ENCODE data around the gene NGDN. TPM values are rescaled to one million over a fixed set of nuclear protein-coding genes. Genes with fewer than 3 reads are reported as not detected.
"Not testable (repeated sequence)": the region's sequence is repeated elsewhere in the genome, so short reads cannot be mapped to it uniquely, and the experiment has no call there.

The NGDN gene, protein sequence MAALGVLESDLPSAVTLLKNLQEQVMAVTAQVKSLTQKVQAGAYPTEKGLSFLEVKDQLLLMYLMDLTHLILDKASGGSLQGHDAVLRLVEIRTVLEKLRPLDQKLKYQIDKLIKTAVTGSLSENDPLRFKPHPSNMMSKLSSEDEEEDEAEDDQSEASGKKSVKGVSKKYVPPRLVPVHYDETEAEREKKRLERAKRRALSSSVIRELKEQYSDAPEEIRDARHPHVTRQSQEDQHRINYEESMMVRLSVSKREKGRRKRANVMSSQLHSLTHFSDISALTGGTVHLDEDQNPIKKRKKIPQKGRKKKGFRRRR
- 77.3 and 94.1 TPM in 2 replicates for polyA plus RNA-seq (2014; cell fraction: cytosol; rRNA removed)
- 101 and 134 TPM in 2 replicates for polyA plus RNA-seq (2014; cell fraction: nucleus; rRNA removed)

DNA sequence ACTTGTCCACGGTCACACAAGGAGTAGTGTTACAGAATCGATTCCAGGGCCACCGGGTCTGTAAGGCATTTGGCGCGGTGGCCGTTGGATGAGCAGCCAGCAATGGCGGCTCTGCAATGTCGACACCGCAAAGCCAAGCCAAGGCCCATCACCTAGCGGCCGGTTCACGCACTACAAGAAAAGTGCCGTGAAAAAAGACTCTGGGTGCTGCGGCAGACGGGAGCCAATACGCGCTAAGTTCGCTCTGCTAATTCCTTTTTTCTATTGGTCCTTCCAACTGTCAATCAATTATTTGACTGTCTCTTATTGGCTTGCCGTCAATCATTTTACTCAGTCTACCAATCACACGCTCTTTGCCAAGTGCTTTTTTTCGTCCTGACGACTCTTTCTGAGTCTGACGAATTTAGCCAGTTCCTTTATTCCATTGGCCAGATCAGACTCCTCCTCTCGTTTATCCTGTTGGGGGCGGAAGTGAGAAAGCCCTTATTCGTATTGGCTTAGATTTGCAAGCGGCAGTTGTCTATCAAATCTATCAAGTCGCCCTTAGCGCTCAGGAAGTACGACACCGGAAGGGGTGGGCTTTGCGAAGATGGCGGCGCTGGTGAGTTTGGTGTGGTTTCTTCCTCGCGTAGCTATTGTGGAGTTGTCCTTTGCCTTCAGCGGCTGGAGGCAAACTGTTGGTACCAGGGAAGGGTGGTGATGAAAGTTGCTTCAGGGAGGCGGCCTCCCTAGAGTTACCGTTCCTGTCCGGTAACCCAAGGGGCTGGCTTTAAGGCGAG lies at the start of gene NGDN:
Gene NGDN (plus strand): TSS at position 577 of the 779 bp plus-strand sequence. CDS start 13 bp downstream, at position 590.
- DNase-seq (ENCODE audit: low spot score): peak; percentile 100

DNA sequence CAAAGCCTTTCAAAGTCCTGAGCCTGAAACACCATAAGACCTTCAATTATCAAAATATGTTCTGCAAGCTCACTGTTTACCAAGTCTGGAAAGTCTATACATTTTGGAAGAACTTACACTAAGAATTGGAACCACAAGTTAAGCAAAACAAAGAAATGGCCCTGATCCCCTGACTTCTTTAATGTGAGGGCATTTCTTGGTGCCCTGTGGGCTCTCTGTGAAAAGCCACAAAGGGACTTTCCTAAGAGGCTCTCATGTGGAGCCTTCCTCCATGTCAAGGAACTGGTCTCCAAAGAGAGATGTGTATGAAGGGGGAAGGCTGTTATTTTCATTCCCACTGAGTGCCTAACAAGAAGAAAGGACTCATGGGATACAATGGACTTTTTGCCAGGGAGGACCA lies 47.9 kb upstream of the NGDN start:
- DNase-seq (ENCODE audit: low spot score): no peak

DNA sequence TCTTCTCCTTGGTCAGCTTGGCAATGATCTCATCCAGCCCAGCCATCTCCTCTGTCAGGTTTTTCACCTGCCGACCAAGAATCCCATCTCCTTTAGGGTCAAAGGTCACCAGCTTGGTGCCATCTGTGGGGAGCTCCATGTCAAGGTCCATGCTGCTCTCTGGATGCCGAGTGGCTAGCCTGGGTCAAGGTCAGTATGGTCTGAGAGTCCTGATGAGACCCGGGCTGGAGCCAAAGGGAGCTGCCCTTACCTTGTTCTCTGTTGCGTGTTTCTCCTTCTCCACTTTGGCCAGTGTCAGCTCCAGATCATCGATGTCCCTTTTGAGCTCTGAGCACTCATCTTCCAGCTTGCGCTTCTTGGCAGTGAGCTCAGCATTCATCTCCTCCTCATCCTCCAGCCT lies 45.8 kb upstream of the NGDN start:
- DNase-seq (ENCODE audit: low spot score): no peak

DNA sequence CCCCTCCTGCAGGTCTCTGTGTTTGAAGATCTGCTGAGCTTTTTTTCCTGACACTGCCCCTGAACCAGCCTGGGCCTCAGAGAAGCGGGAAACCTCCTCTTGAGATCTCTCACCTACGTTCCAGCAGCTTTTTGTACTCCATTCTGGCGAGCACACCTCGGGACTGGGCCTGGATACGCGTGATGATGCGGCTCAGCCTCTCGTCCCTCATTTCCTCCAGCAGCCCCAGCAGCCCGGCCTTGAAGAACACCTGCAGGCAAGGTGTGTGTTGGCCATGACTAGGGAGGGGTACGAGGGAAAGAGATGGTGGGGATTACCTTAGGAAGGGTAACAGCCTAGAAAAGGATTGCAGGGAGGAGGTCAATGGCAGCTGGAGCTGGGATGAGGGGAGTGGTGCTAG lies 44.3 kb upstream of the NGDN start:
- no peak for DNase-seq (ENCODE audit: low spot score)

DNA sequence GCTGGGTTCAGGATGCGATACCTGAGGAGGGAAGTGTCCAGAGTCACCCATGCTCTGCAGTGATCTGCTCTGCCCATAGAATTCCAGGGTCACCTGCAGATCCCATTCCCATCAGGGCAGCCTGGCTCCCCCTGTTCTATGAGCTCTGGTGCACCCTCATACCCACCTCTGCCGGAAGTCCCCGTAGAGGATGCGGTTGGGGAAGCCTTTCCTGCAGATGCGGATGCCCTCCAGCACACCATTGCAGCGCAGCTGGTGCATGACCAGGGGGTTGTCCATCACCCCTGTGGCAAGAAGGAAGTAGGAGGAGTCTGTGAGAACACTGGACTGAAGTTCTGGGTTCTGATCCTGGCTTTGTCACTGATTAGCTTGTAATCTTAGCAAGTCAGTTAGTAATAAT lies 43.7 kb upstream of the NGDN start:
- DNase-seq (ENCODE audit: low spot score): not testable (repeated sequence)

DNA sequence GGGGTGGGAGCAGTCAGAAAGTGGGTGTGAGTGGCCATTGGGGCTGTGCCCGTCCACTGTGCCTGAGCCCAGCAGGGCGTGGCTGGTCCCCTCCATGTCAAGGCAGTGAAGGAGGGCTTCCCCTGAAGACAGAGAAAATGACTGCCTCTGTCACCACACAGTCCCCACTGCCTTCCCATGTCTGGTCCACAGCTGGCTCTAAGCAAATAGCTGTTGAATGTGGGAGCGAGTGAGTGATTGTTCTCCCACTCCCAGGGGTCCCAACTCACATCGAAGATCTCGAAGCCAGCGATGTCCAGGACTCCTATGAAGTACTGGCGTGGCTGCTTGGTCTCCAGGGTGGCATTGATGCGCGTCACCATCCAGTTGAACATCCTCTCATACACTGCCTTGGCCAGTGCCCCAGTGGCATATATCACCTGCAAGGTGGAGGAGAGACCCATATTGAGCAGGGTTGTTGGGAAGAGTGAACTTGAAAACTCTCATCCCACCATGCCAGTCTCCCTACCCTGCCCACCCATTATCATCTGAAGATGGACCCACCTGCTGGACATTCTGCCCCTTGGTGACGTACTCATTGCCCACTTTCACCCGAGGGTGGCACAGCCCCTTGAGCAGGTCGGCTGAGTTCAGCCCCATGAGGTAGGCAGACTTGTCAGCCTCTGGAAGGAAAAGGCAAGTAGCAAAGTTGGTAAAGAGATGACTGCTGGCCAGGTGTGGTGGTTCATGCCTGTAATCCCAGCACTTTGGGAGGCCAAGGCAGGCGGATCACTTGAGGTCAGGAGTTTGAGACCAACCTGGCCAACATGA lies 40.6 kb upstream of the NGDN start:
- no peak for DNase-seq (ENCODE audit: low spot score)

DNA sequence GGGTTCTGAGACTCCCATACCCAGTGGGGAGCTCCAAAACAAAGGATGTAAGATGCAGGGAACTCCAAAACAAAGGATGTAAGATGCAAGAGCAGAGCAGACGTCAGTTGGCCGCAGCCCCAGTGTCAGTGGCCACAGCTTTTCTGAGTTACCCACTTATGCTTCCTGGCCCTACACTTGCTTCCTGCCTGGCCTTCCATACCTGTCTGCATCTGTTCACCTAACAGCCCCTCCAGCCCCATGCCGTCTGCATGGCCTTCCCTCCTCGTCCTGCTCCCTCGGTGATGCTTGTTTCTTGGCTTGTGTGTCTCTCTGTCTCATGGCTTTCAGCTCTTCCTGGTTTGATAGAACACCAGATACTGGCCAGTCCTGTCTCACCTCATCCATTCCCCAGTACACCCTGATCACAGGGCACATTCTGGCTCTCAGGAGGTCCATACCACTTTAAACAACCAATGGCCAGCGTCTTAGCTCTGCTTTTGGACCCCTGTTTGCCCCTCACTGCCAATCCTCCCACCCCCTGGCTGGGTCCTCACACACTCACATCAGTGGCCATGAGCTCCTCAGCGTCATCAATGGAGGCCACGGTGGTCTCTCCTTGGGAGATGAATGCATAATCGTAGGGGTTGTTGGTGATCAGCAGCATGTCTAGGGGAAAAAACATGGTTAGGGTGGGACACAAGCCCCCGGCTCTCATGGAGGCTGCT lies 39.3 kb upstream of the NGDN start:
- DNase-seq (ENCODE audit: low spot score): no peak

DNA sequence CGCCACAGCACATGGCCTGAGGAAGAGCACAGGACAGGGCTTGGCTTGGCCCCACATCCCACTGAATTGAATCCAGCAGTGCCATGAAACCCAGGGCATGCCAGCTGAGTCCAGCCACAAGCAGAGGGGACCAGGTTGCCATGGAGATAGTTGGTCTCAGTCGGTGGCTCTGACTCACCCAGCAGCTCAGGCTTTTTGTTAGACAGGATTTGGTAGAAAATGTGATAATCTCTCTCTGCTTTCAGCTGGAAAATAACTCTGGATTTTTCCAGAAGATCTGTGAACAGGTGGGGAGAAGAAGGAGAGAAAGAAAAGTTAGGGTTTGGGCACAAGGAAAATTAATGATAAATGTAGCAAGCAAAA lies 38.8 kb upstream of the NGDN start:
- no peak for DNase-seq (ENCODE audit: low spot score)

DNA sequence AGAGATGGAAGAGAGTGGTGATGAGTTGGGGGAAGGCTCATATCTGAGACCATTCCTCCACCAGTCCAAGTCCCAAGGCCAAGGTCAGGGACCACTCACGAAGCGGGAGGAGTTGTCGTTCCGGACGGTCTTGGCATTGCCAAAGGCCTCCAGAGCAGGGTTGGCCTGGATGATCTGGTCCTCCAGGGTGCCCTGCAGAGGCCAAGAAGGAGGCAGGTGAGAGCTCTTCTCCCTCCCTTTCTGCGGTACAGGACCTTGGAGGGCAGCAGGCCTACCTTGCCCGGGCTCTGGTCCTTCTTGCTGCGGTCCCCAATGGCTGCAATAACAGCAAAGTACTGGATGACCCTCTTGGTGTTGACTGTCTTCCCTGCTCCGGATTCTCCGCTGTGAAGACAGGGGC lies 38.0 kb upstream of the NGDN start:
- no peak for DNase-seq (ENCODE audit: low spot score)

DNA sequence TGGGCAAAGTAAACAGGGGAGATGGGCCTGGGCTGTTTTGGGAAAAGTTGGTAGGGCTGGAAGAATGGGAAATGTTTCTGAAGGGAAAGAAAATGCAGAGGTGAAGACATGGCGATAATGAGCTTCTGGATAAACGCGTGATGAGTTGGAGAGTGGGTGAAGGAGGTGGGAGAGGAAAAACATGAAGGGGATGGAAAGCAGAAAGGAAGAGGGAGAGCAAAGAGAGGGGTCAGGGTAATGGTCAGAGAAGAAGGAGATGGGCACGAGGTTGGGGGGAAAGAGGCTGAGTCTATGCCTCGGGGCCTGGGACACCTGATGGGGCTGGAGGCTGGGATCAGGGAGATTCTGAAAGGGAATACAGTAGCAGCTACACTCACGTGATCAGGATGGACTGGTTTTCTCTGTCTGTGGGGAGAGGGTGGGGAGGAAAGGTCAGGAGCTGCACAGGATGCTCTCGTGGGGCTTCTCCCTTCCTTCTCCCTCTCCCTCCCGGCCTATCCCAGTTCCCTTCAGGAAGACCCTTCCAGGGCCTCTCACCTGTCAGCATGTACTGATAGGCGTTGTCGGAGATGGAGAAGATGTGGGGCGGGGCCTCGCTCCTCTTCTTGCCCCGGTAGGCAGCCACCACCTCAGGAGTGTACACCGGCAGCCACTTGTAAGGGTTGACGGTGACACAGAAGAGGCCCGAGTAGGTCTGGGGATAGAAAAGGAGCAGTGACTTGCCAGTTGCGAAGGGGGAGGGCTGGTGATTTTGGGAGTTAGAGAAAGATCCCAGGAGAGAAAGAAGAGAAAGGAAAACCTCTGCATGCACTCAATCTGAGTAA lies 37.2 kb upstream of the NGDN start:
- DNase-seq (ENCODE audit: low spot score): no peak

DNA sequence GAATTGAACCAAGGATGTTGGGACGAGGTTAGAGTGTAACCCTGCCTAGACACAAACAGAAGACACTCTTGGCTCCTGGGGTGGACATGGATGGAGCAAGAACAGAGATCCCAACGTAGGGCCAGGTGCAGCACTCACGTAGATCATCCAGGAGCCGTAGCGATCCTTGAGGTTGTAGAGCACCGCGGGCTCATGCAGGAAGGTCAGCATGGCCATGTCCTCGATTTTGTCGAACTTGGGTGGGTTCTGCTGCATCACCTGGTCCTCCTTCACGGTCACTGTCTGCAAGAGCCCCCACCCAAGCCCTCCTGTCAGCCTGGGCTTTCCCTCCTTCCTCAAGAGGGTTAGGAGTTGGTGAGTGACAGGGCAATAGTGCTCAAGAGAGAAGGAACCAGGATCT lies 36.6 kb upstream of the NGDN start:
- DNase-seq (ENCODE audit: low spot score): no peak

DNA sequence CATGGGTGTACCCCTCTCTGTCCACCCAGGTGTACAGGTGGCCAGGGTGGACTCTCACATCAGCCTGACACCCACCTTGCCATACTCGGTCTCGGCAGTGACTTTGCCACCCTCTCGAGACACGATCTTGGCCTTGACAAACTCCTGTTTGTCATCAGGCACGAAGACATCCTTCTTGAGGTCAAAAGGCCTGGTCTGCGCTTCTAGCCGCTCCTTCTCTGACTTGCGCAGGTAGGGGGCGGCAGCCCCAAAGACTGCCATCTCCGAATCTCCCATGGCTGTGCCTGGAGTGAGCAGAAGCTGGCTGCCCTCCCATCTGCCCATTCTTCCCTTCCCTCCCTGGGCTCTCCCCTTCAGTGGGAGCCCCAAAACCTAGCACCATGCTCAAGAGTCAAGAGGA lies 36.0 kb upstream of the NGDN start:
- no peak for DNase-seq (ENCODE audit: low spot score)

DNA sequence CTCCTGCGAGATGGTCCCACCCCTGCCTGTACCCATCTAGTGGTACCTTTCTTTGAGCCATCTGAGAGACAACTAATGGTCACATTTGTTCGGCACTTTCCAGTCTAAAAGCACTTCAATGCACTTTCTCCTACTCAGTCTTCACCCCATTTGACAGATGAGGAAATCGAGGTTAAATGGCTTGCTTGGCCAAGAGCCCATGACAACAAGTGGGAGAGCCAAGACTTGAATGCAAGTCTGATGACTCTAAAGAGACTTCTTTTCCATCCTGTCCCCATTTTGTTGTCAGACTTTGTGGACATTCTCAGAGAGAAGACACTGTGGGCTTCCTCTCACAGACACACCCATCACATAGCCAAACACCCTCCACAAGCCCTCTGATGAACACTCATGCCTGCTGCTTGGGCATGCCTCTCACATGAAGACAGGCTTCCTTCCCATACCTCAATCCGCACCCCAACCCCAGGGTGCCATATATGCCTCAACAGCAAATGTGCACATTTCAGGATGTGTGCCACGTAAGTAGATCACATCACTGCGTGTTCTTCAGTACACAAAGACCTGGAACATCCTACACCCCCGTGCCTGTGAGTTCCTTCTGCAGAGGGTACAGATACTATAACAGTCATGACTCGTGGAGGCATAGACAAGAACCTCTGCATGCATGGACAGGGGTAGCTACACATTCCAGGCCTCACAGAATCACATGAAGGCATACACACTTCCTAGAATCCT lies 34.8 kb upstream of the NGDN start:
- DNase-seq (ENCODE audit: low spot score): no peak

DNA sequence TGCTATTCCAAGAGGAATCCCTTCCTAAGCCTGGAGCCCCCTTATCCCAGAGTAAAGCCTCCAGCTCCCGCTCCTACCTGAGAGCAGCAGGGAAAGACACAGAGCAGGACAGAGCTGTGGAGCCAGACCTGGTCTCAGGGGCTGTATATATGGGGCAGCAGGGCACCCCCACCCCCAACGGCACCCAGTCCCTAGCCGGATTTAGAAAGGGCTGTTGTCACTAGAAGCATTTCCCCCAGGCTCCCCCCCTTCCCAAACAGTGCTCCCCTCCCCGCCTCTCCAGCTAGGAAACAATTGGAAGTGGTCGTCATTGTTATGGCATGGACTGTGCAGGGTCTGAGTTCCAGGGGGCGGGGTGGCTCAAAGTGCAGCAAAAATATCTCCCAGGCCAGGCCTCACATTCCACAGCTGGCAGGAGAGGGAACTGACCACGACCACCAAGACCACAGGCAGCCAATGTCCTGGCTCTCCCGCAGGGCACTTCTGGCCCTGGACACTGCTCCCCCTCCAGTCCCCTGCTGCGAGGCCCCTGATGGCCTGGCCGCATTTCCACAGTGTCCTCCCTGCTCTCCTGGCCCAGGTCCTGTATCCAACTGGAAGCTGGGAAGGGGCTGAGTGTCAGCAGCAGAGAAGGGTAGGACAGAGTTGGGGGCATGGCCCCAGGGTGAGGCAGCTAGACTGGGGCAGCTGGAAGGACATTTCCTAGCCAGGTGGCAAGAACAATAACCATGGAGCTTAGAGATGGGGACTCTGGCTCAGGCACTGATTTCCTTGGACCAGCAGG lies 33.8 kb upstream of the NGDN start, which contains the start of gene MYH7:
Gene MYH7 (minus strand): TSS at position 118 of the 784 bp plus-strand sequence. CDS start 1,928 bp downstream, outside the sequence.
- no peak for DNase-seq (ENCODE audit: low spot score)

DNA sequence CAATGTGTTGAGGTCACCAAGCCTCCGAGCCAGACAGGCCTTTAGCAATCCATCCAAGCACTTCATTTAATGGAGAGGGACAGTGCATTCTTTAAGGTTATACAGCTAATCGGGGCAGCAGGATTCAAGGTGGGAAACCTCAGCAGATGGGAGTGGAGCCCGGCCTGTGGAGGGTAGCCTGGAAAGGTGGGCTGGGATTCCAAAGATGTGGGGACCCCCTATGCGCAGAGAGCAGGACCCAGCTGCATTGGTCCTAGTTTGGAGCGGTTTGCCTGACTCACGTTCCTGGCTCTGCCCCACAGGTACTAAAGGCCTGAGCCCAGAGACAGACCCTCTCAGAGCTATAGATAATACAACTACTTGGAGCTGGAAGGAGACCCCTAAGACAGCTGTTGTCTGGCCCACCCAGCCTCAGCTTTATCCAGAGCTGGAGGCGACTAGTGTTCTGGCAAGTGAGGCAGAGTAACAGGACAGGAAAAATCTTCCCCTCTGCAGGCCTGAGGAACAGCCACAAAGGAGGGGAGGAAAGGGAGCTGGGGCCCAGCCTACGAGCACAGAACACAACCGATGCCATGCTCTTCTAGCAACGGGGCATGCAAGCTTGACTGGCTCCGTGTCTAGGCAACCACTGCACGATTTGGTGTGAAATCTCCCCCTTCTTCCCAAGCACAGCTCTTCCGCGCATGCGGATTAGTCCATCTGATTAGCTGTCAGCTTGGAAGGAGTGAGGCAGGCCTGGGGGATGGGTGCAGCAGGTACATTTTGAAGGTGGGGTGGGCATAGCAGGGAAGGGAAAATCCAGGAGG lies 33.0 kb upstream of the NGDN start:
- peak; percentile 67 for DNase-seq (ENCODE audit: low spot score)

DNA sequence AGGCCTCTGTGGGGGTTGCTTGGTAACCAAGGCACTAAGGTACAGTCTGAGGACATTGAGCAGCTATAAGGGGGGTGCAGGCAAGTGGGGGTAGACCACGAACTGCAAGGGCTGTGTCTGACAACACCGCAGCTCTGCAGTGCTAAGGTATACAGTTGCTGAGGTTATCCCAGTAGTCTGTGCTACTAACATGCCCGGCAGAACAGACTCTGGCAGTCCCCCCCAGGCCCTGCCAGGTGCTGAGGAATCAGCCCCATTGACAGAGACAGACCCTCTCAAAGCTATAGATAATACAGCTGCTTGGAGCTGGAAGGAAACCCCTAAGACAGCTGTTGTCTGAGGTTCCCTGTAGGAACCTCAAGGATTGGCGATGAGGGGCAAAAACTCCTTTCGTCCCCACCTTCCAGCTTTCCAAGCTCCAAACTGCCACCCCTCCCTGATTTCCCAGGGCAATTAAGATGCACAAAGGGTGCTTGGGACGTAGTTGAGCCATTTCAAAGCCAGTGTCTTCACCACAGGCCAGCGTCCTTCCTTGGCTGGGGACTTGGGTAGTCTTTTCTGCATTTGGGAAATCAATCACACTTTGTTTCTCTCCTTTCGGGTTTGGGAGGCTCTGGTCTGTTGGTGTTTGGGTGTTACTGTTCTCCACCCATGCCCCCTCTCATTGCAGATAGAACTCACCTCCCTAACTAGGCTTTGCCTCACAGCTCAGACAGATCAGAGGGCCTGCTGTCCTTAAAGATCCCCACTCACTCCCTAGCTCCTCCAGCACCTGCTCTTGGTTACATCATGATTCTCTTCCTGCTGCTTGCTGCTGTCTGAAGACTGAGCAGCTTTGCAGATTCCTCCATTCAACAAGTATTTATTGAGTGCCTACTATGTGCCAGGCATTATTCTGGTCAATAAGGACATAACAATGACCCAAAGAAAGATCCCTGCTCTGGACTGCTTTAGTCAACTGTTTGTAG lies 32.1 kb upstream of the NGDN start:
- DNase-seq (ENCODE audit: low spot score): no peak
